Astrocyte of the hippocampus (primary cell): Measurements from ENCODE around the gene STAM2.
"Not testable (repeated sequence)": the region's sequence is repeated elsewhere in the genome, so short reads cannot be mapped to it uniquely, and the experiment has no call there.

Experiments
- DNase-seq: peaks from one replicate; pipeline ENCODE4 v3.0.0; 2011; ENCODE audit warnings: low read depth, low spot score

STAM2 gene

GRCh38 chr2:152172201-152172785 lies 3.3 kb downstream of the STAM2 start:
- not testable (repeated sequence) for DNase-seq

- DNase-seq, result peak; percentile 45
Measured at GRCh38 chr2:152171718-152172117, 3.8 kb downstream of the STAM2 start.

- DNase-seq, result not testable (repeated sequence)
Measured at GRCh38 chr2:152169158-152169557, 6.4 kb downstream of the STAM2 start.

GRCh38 chr2:152167470-152167869 lies 8.1 kb downstream of the STAM2 start:
- DNase-seq, result not testable (repeated sequence)

GRCh38 chr2:152167065-152167464 lies 8.5 kb downstream of the STAM2 start:
- no peak for DNase-seq

- peak; percentile 2 for DNase-seq
Measured at GRCh38 chr2:152166633-152167032, 8.9 kb downstream of the STAM2 start.

GRCh38 chr2:152165780-152166179 lies 9.8 kb downstream of the STAM2 start:
- DNase-seq, result no peak

GRCh38 chr2:152165306-152165705 lies 10.3 kb downstream of the STAM2 start:
- DNase-seq, result no peak

- DNase-seq, result not testable (repeated sequence)
Measured at GRCh38 chr2:152163669-152164068, 11.9 kb downstream of the STAM2 start.

GRCh38 chr2:152162141-152162540 lies 13.4 kb downstream of the STAM2 start:
- no peak for DNase-seq

GRCh38 chr2:152161598-152161997 lies 14.0 kb downstream of the STAM2 start:
- DNase-seq, result no peak

- not testable (repeated sequence) for DNase-seq
Measured at GRCh38 chr2:152160378-152160777, 15.2 kb downstream of the STAM2 start.

- DNase-seq, result no peak
Measured at GRCh38 chr2:152157253-152157652, 18.3 kb downstream of the STAM2 start.

GRCh38 chr2:152155209-152155608 lies 20.4 kb downstream of the STAM2 start:
- no peak for DNase-seq

- DNase-seq, result no peak
Measured at GRCh38 chr2:152154462-152154861, 21.1 kb downstream of the STAM2 start.

GRCh38 chr2:152134488-152135280 lies 40.9 kb downstream of the STAM2 start:
- DNase-seq, result peak; percentile 38

- no peak for DNase-seq
Measured at GRCh38 chr2:152132306-152132705, 43.3 kb downstream of the STAM2 start.

- no peak for DNase-seq
Measured at GRCh38 chr2:152127628-152128027, 47.9 kb downstream of the STAM2 start.

GRCh38 chr2:152126664-152127063 lies 48.9 kb downstream of the STAM2 start:
- DNase-seq, result no peak

- DNase-seq, result no peak
Measured at GRCh38 chr2:152122161-152122560, 53.4 kb downstream of the STAM2 start.

GRCh38 chr2:152120430-152120829 lies 55.1 kb downstream of the STAM2 start:
- no peak for DNase-seq

- DNase-seq, result no peak
Measured at GRCh38 chr2:152115952-152116351, 59.6 kb downstream of the STAM2 start.

- DNase-seq, result no peak
Measured at GRCh38 chr2:152114366-152114765, 61.2 kb downstream of the STAM2 start.
